HEK293 (cell line): ENCODE data around the gene UTP25.

Source experiments
- CTCF ChIA-PET: fragments of 350-600 bp; formaldehyde crosslinking; extraction: SDS; loops from one replicate; lab custom pipeline; 2021; ENCODE audit warnings: antibody characterized with exemption; lab: Yijun Ruan, JAX
- POLR2A ChIA-PET: fragments of 300-600 bp; formaldehyde crosslinking; extraction: SDS; loops from one replicate; lab custom pipeline; 2020; ENCODE audit warnings: antibody characterized with exemption, inconsistent platforms; lab: Yijun Ruan, JAX
- H3K27ac ChIP-seq: fragments of 200-500 bp; sonication (Bioruptor generic); 2 replicates; pipeline ENCODE4 v1.5.1; 2014; ENCODE audit warnings: low read depth, low read length, control low read depth, inconsistent platforms; ENCODE audit errors: extremely low read depth
- H3K36me3 ChIP-seq, 2 experiments: fragments of 200-500 bp in 1 of 2; sonication (Bioruptor generic) in 1 of 2; 1 replicate in 1 of 2; 2 replicates in 1 of 2; pipeline ENCODE4 v1.5.1; 2014 to 2017; ENCODE audit warnings: inconsistent platforms in 2 of 2, low read length in 2 of 2; ENCODE audit not compliant: control insufficient read depth in 2 of 2, insufficient read depth in 1 of 2
- H3K4me1 ChIP-seq: fragments of 200-500 bp; sonication (Bioruptor generic); 2 replicates; pipeline ENCODE4 v1.5.1; 2014; ENCODE audit warnings: mild to moderate bottlenecking, low read length, inconsistent platforms; ENCODE audit not compliant: control insufficient read depth, insufficient read depth
- H3K4me3 ChIP-seq: 2 replicates; pipeline ENCODE4 v1.5.1; 2011; ENCODE audit warnings: low read depth, mild to moderate bottlenecking, control low read depth, low read length, moderate library complexity
- H3K9me3 ChIP-seq: fragments of 200-500 bp; sonication (Bioruptor generic); 2 replicates; pipeline ENCODE4 v1.5.1; 2014; ENCODE audit warnings: low read depth, low read length, inconsistent platforms; ENCODE audit not compliant: control insufficient read depth, insufficient read depth
- GFI1B ChIP-seq: fragments of 450-650 bp; formaldehyde crosslinking; IDR thresholded peaks from 2 replicates; pipeline ENCODE4 v1.5.1; 2016; ENCODE audit warnings: missing biosample characterization, missing genetic modification characterization
- YY2 ChIP-seq: fragments of 450-650 bp; formaldehyde crosslinking; IDR thresholded peaks from 2 replicates; pipeline ENCODE4 v1.5.1; 2016; ENCODE audit warnings: missing biosample characterization, missing genetic modification characterization
- ZNF426 ChIP-seq: fragments of 450-650 bp; formaldehyde crosslinking; IDR thresholded peaks from 2 replicates; pipeline ENCODE4 v1.5.1; 2017; ENCODE audit warnings: missing biosample characterization, missing genetic modification characterization, mild to moderate bottlenecking, inconsistent platforms, moderate library complexity
- ZNF473 ChIP-seq: fragments of 450-650 bp; formaldehyde crosslinking; IDR thresholded peaks from 2 replicates; pipeline ENCODE4 v1.5.1; 2017; ENCODE audit warnings: missing biosample characterization, missing genetic modification characterization
- ZNF529 ChIP-seq: fragments of 450-650 bp; formaldehyde crosslinking; IDR thresholded peaks from 2 replicates; pipeline ENCODE4 v1.5.1; 2017; ENCODE audit warnings: missing genetic modification characterization, missing biosample characterization; ENCODE audit not compliant: insufficient replicate concordance
- ZNF548 ChIP-seq: fragments of 450-650 bp; formaldehyde crosslinking; IDR thresholded peaks from 2 replicates; pipeline ENCODE4 v1.5.1; 2016; ENCODE audit warnings: missing biosample characterization, missing genetic modification characterization
- ZNF558 ChIP-seq: fragments of 450-650 bp; formaldehyde crosslinking; IDR thresholded peaks from 2 replicates; pipeline ENCODE4 v1.5.1; 2016; ENCODE audit warnings: missing biosample characterization, missing genetic modification characterization
- ZNF654 ChIP-seq: fragments of 450-650 bp; formaldehyde crosslinking; IDR thresholded peaks from 2 replicates; pipeline ENCODE4 v1.5.1; 2016; ENCODE audit warnings: low read depth, missing biosample characterization, missing genetic modification characterization
- ZNF837 ChIP-seq: fragments of 450-650 bp; formaldehyde crosslinking; IDR thresholded peaks from 2 replicates; pipeline ENCODE4 v1.5.1; 2016; ENCODE audit warnings: missing biosample characterization, missing genetic modification characterization
- TF ChIP-seq, protein P1 (sequence below): fragments of 450-650 bp; formaldehyde crosslinking; IDR thresholded peaks from 2 replicates; pipeline ENCODE4 v1.5.1; 2017; ENCODE audit warnings: missing biosample characterization, missing genetic modification characterization
- TF ChIP-seq, protein P2 (sequence below): fragments of 450-650 bp; formaldehyde crosslinking; IDR thresholded peaks from 2 replicates; pipeline ENCODE4 v1.5.1; 2016; ENCODE audit warnings: missing biosample characterization, missing genetic modification characterization
- TF ChIP-seq, protein P3 (sequence below): fragments of 450-650 bp; formaldehyde crosslinking; IDR thresholded peaks from 2 replicates; pipeline ENCODE4 v1.5.1; 2016; ENCODE audit warnings: missing biosample characterization, missing genetic modification characterization
- TF ChIP-seq, protein P4 (sequence below): fragments of 450-650 bp; formaldehyde crosslinking; IDR thresholded peaks from 2 replicates; pipeline ENCODE4 v1.5.1; 2016; ENCODE audit warnings: missing biosample characterization, missing genetic modification characterization
- TF ChIP-seq, protein P5 (sequence below): fragments of 450-650 bp; formaldehyde crosslinking; IDR thresholded peaks from 2 replicates; pipeline ENCODE4; 2016; ENCODE audit warnings: missing biosample characterization, missing genetic modification characterization
- TF ChIP-seq, protein P6 (sequence below): fragments of 450-650 bp; IDR thresholded peaks from 2 replicates; pipeline ENCODE4 v1.5.1; 2018; ENCODE audit warnings: missing biosample characterization, mild to moderate bottlenecking, missing genetic modification characterization
- TF ChIP-seq, protein P7 (sequence below): fragments of 450-650 bp; formaldehyde crosslinking; IDR thresholded peaks from 2 replicates; pipeline ENCODE4 v1.5.1; 2016; ENCODE audit warnings: missing biosample characterization, missing genetic modification characterization
- TF ChIP-seq, protein P8 (sequence below): fragments of 450-650 bp; formaldehyde crosslinking; IDR thresholded peaks from 2 replicates; pipeline ENCODE4 v1.5.1; 2016; ENCODE audit warnings: missing biosample characterization, missing genetic modification characterization, low read depth

Gene UTP25

DNA sequence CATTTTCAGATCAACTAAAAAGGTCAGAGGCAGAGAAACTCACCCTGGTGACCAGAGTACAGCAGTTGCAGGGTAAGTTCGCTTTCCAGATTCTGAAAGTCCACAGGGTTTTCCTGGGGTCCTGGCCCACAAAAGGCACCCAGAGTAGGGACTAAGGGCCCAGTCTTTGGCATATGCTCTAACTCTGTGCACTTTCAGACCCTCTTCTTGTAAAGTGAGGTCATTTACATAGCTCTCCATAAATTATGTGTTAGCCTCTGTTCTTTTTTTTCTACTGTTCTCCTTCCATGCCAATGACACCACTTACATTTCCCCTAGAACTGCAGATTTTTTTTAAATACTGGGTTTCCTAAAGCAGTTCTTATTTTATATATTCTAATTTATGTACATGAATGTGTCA is 49.7 kb upstream of the UTP25 start (continued):
- TF ChIP-seq GFI1B (tag by site-specific recombination) (no peak), ZNF529 (tag by site-specific recombination) (no peak), ZNF426 (tag by site-specific recombination) (no peak), ZNF654 (tag by site-specific recombination) (no peak)
- TF ChIP-seq, protein P1, sequence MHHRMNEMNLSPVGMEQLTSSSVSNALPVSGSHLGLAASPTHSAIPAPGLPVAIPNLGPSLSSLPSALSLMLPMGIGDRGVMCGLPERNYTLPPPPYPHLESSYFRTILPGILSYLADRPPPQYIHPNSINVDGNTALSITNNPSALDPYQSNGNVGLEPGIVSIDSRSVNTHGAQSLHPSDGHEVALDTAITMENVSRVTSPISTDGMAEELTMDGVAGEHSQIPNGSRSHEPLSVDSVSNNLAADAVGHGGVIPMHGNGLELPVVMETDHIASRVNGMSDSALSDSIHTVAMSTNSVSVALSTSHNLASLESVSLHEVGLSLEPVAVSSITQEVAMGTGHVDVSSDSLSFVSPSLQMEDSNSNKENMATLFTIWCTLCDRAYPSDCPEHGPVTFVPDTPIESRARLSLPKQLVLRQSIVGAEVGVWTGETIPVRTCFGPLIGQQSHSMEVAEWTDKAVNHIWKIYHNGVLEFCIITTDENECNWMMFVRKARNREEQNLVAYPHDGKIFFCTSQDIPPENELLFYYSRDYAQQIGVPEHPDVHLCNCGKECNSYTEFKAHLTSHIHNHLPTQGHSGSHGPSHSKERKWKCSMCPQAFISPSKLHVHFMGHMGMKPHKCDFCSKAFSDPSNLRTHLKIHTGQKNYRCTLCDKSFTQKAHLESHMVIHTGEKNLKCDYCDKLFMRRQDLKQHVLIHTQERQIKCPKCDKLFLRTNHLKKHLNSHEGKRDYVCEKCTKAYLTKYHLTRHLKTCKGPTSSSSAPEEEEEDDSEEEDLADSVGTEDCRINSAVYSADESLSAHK = no peak
- TF ChIP-seq, protein P2, sequence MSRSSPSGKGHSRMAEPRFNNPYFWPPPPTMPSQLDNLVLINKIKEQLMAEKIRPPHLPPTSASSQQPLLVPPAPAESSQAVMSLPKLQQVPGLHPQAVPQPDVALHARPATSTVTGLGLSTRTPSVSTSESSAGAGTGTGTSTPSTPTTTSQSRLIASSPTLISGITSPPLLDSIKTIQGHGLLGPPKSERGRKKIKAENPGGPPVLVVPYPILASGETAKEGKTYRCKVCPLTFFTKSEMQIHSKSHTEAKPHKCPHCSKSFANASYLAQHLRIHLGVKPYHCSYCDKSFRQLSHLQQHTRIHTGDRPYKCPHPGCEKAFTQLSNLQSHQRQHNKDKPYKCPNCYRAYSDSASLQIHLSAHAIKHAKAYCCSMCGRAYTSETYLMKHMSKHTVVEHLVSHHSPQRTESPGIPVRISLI = no peak

DNA sequence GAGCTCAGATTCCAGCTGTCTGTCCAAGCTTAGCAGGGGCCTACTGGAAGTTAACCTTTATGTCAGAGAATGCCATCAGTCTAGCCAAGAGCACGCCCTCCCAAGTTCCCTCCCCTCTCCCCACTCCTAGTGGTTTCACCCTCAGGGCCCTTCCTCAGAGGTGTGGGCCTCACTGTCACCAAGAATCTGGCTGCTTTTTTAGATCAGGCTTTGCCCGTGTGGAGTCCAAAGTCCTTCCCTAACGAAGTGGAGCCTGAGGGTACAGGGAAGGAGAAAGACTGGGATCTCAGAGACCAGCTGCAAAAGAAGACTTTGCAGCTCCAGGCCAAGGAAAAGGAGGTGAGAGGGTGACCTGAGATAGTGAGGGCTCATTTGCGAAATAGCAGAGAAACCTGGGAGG is 47.5 kb upstream of the UTP25 start:
- no peak for TF ChIP-seq ZNF548
- TF ChIP-seq, protein P3, sequence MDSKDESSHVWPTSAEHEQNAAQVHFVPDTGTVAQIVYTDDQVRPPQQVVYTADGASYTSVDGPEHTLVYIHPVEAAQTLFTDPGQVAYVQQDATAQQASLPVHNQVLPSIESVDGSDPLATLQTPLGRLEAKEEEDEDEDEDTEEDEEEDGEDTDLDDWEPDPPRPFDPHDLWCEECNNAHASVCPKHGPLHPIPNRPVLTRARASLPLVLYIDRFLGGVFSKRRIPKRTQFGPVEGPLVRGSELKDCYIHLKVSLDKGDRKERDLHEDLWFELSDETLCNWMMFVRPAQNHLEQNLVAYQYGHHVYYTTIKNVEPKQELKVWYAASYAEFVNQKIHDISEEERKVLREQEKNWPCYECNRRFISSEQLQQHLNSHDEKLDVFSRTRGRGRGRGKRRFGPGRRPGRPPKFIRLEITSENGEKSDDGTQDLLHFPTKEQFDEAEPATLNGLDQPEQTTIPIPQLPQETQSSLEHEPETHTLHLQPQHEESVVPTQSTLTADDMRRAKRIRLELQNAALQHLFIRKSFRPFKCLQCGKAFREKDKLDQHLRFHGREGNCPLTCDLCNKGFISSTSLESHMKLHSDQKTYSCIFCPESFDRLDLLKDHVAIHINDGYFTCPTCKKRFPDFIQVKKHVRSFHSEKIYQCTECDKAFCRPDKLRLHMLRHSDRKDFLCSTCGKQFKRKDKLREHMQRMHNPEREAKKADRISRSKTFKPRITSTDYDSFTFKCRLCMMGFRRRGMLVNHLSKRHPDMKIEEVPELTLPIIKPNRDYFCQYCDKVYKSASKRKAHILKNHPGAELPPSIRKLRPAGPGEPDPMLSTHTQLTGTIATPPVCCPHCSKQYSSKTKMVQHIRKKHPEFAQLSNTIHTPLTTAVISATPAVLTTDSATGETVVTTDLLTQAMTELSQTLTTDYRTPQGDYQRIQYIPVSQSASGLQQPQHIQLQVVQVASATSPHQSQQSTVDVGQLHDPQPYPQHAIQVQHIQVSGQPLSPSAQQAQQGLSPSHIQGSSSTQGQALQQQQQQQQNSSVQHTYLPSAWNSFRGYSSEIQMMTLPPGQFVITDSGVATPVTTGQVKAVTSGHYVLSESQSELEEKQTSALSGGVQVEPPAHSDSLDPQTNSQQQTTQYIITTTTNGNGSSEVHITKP (tag by site-specific recombination) = peak; percentile 31; the same call in 1 of the 2 replicates
- Histone ChIP-seq H3K4me1 (no peaks in the 10 kb centered on the region), H3K9me3 (no peaks in the 10 kb centered on the region), H3K4me3 (no peak overlapping the region), H3K36me3 (peaks cover 0 to 24% of the 10 kb centered on the region in 2 experiments; a peak in 1 of 3 replicates), H3K27ac (no peak overlapping the region)
- POLR2A ChIA-PET = no interaction called here
- CTCF ChIA-PET = interaction anchor here (0.6 to 2.8 kb wide), 2 partner anchors 41 to 43 kb away, joined by 3 to 8 read pairs; no protein-coding TSS in a partner anchor

DNA sequence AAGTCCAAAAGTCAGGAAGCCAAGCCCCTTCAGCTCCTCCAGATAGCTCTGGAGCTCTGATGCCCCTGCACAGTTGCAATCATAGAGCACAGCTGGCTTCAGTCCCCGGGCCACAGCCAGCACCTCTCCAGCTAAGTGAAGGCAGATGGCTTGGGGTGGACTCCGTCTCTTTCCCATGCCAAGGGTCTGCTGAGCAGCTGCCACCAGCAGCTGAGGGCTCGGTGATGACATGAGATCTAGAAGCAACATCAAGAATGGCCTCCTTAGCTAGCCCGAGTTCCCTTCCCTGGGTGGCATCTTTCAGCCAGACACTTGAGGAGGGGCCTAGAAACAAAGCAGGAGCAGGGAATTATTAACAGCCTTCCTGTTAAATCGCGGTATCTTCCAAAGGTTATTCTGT is 44.4 kb upstream of the UTP25 start:
- H3K4me3 ChIP-seq = no peak overlapping the region
- peaks cover 0 to 24% of the 10 kb centered on the region in 2 experiments; a peak in 1 of 3 replicates for H3K36me3 ChIP-seq
- POLR2A ChIA-PET = interaction anchor here (1.5 to 1.8 kb wide), 6 partner anchors 8 to 211 kb away, joined by 3 to 14 read pairs (median 10); partner anchors contain the start of gene IRF6
- H3K4me1 ChIP-seq = no peaks in the 10 kb centered on the region
- CTCF ChIA-PET = interaction anchor here (0.8 to 2.6 kb wide), 5 partner anchors 9 to 50 kb away, joined by 3 to 16 read pairs (median 5); no protein-coding TSS in a partner anchor
- no peak overlapping the region for H3K27ac ChIP-seq
- H3K9me3 ChIP-seq = no peaks in the 10 kb centered on the region
- TF ChIP-seq, protein P4, sequence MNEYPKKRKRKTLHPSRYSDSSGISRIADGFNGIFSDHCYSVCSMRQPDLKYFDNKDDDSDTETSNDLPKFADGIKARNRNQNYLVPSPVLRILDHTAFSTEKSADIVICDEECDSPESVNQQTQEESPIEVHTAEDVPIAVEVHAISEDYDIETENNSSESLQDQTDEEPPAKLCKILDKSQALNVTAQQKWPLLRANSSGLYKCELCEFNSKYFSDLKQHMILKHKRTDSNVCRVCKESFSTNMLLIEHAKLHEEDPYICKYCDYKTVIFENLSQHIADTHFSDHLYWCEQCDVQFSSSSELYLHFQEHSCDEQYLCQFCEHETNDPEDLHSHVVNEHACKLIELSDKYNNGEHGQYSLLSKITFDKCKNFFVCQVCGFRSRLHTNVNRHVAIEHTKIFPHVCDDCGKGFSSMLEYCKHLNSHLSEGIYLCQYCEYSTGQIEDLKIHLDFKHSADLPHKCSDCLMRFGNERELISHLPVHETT (tag by site-specific recombination) = no peak
- TF ChIP-seq, protein P5, sequence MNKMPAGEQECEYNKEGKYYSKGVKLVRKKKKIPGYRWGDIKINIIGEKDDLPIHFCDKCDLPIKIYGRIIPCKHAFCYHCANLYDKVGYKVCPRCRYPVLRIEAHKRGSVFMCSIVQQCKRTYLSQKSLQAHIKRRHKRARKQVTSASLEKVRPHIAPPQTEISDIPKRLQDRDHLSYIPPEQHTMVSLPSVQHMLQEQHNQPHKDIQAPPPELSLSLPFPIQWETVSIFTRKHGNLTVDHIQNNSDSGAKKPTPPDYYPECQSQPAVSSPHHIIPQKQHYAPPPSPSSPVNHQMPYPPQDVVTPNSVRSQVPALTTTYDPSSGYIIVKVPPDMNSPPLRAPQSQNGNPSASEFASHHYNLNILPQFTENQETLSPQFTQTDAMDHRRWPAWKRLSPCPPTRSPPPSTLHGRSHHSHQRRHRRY (tag by site-specific recombination) = no peak
- no peak for TF ChIP-seq YY2 (tag by site-specific recombination)
- TF ChIP-seq, protein P6, sequence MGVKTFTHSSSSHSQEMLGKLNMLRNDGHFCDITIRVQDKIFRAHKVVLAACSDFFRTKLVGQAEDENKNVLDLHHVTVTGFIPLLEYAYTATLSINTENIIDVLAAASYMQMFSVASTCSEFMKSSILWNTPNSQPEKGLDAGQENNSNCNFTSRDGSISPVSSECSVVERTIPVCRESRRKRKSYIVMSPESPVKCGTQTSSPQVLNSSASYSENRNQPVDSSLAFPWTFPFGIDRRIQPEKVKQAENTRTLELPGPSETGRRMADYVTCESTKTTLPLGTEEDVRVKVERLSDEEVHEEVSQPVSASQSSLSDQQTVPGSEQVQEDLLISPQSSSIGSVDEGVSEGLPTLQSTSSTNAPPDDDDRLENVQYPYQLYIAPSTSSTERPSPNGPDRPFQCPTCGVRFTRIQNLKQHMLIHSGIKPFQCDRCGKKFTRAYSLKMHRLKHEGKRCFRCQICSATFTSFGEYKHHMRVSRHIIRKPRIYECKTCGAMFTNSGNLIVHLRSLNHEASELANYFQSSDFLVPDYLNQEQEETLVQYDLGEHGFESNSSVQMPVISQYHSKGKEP (tag by site-specific recombination) = no peak
- TF ChIP-seq ZNF558 (tag by site-specific recombination) = no peak
- TF ChIP-seq ZNF473 (tag by site-specific recombination) = no peak
- TF ChIP-seq, protein P7, sequence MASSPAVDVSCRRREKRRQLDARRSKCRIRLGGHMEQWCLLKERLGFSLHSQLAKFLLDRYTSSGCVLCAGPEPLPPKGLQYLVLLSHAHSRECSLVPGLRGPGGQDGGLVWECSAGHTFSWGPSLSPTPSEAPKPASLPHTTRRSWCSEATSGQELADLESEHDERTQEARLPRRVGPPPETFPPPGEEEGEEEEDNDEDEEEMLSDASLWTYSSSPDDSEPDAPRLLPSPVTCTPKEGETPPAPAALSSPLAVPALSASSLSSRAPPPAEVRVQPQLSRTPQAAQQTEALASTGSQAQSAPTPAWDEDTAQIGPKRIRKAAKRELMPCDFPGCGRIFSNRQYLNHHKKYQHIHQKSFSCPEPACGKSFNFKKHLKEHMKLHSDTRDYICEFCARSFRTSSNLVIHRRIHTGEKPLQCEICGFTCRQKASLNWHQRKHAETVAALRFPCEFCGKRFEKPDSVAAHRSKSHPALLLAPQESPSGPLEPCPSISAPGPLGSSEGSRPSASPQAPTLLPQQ = no peak
- TF ChIP-seq GFI1B (tag by site-specific recombination) = no peak
- TF ChIP-seq, protein P8, sequence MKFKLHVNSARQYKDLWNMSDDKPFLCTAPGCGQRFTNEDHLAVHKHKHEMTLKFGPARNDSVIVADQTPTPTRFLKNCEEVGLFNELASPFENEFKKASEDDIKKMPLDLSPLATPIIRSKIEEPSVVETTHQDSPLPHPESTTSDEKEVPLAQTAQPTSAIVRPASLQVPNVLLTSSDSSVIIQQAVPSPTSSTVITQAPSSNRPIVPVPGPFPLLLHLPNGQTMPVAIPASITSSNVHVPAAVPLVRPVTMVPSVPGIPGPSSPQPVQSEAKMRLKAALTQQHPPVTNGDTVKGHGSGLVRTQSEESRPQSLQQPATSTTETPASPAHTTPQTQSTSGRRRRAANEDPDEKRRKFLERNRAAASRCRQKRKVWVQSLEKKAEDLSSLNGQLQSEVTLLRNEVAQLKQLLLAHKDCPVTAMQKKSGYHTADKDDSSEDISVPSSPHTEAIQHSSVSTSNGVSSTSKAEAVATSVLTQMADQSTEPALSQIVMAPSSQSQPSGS (tag by site-specific recombination) = no peak
- no peak for TF ChIP-seq ZNF837 (tag by site-specific recombination)
